ENCODE results near the gene UGP2.

The UGP2 gene

DNA sequence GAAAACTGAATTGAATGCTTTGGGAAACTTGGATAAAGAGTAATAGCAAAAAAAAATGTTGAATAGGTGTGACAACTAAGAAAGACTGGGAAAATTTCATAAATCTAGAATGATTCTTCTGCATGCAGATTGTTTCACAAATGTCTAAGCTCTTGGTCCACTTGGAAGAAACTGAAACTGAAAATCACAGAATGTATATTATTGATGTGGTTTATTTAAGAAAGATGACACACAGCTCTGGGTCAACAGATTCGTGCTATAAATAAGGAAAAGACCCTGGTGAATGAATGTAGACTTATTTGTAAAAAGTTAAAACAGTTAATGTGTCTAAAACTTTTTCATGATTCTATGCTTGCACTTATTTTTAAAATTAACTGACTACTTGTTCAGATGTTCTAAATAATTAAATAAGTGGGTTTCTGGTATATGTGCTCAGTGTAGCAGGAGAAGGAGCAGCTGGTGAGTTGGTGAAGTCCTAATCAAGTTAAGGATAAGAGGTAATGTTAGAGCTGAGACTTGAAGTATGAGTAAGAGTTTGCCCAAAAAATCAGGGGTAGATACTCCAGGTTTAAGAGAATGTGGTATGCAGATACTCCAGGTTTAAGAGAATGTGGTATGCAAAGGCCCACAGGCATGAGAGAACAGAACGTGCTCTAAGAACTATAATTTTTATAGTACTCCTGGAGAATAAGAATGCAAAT, 24.5 kb downstream of the UGP2 start:
- peak in 2 of 3 donors; percentile 25 to 33 for DNase-seq

DNA sequence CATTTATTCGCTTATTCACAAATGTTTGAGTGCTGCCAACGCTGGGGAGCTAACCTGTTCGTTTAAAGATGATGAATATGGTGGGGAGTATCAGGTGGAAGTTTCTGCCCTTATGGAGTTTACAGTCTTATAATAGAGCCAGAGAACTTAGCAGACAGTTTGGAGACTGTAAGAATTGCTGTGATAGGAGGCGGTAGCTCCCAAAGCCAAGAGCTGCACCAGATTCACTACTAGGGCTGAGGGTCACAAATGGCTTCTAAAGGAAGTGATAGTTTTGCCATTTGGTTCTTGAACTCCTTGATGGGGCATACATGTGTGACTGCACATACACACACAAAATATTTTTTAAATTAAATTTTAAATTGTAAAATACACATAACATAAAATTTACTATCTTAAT, 29.0 kb downstream of the UGP2 start:
- no peak for DNase-seq

DNA sequence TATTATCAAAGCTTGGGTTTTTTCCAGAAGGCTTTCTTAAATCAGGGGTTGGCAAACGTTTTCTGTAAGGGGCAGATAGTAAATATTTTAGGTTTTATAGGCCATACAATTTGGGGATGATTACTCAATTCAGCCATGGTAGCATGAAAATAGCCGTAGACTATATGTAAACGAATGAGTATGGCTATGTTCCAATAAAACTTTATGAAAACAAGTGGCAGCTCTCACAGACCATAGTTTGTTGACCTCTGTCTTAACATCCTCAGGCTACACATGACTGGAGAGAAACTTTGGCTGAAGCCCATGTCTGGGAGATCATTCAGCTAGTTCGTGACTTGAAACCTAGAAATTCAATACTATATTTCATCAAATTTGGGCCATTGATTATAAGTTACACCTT, 30.2 kb downstream of the UGP2 start:
- no peak for DNase-seq

DNA sequence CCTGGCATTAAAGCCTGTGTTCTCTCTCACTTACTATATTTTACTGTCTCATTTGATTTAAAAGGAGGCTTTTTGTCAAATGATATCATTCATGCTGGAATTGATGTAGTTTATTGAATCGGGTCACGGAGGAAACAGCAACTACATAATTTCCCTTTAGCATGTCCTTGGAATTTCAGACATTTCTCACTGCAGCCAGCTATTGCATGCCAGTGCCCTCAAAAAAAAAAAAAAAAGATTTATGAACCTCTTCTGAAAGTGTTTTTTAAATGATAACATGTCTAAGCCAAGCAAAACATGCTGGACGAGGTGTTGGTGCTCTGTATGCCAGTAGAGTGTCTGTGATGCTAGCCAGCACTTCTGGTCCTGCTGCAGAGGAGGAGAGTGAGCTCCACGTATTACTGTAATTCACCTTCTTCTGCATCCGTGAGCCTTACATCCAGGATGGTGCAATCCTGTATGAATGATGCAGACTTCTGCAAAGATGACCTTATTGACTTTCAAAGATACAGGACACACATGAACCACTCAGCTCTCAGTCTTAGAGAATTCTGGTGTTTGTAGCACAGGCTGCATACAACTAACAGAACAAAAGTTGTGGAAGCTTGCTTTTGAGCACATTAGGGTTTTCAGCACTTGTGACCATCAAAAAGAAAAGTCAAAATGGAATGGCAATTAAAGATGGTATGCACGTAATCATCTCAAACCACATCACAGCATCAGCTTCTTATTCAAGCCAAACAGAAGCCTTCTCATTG, 31.1 kb downstream of the UGP2 start:
- no peak for DNase-seq

DNA sequence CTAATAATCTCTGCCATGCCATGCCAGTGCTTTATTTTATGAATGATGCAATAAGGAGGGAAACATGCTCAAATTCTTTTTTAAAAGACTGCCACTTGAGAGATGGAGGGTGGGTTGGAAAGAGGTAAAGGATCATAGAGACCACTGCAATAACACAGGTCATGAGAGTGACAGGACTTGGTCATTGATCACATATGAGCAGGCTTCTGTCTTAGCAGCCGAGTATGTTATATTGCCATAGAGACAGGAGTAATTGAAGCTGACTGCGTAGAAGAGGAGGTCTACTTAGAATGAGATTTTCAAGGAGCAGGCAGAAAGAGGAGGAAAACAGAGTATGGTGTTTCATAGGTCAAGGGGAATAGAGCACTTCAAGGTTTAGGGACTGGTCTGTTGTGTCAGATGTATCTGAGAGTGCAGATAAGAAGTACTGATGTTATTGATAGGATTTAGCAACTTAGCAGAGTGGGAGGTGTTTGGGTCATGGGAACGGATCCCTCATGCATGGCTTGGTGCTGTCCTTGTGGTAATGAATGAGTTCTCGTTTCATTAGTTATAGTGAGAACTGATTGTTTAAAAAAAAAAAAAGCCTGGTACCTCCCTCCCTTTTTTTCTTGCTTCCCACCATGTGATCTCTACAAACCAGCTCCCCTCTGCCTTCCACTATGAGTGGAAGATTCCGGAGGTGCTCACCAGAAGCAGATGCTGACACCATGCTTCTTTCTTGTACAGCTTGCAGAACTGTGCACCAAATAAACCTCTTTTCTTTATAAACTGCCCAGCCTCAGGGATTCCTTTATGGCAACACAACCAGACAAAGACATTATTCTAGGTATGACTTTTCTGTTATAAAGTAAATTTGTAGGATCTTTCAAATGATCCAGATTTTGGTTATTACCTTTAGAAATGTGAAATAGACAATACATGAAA, 32.8 kb downstream of the UGP2 start:
- DNase-seq = no peak

DNA sequence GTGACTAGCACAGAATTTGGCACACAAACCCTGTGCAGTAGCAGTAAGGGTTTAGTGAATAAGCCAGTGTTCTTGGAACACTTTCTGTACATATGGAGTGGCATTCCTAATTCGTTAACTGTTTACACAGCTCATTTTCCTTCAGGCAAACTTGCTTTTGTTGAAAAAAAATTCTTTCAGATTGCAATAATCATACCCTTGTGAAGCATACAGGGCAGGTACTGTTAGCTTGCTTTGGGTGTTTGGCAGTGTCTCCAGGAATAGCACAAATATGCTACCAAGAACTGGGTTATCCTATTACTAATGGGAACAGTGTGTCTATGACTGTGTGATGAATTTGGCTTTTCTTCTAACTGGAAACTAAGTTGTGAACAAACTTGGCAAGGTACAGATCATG, 33.4 kb downstream of the UGP2 start:
- DNase-seq = no peak

DNA sequence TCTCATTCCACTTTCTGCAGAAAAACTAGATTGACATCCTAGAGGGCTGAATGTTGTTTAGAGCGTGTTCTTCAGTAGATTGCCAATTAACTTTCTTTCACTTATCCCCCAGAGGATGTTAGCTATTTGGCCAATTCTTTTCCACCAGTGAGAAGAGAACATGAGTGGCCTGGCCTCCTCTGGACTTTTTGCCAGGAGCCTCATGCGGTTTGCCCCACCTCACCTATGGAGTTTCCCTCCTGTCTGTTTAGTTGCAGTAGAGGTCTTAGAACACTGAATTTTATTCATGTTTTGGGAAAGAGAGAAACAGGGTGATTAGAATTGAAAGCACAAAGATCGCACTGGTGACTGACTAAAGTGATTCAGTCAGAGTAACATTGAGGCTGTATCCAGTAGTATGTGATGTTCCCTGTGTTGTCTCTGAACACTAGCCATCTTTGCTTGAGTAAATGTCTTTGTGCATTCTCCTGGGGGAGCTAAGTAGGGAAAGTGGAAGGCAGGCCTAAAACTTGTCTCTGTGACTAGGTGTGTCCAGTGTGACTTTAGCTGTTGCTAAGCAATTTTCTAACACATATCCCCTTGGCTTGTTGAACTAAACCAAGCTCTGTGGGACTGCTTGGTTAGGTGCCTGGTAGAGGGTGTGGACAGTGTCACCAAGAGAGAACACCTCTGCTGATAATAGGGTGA, 34.0 kb downstream of the UGP2 start:
- no peak for DNase-seq

DNA sequence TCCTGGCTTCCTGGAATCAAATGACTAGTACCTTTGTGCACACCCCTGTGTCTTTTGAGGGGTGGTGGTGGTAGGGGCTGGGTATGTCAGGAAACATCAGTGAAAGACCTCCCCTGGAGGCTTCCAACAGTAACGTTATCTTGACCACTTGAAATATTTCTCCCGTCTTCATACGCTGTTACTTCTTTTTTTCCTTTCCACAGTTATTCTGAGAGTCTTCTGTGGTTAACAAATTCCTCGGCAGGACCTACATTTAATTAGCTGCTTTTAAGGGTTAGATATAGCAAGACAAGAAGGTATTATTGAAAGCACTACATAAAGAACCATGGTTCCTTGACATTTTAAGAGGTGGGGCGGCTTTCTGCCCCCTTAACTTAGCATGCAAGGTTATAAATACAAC, 34.6 kb downstream of the UGP2 start:
- DNase-seq = no peak

DNA sequence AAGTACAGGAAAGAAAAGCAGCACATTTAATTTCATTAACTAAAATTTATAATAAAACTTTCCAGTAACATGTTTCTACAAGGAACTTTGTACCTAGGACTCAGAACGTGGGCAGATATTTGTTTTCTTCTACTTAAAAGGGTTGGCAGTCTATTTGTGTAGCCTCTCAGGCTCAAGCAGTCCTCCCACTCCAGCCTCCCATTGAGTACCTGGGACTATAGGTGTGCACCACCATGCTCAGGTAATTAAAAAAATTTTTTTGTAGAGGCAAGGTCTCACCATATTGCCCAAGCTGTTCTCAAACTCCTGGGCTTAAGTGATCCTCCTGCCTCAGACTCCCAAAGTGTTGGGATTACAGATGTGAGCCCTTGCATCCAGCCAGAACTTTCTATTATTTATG, 36.8 kb downstream of the UGP2 start:
- no peak for DNase-seq

DNA sequence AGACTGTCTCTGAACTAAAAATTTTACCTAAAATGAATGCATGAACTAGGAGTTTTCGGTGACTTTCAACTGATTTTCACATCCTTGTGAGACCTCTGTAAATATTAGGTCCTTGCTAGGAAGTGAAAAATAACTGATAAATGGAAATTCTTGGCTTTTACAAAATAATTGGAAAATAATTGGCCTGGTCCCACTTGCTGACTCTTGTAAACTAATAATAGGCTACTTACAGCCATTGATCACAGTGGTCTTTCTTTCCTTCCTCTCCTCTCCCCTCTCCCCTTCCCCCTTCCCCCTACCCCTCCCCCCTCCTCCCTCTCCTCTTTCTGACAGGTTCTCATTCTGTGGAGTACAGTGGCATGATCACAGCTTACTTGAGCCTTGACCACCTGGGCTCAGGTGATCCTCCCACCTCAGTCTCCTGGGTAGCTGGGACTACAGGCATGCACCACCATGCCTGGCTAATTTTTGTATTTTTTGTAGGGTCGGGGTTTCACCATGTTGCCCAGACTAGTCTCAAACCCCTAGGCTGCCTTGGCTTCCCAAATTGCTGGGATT, 38.3 kb downstream of the UGP2 start:
- no peak for DNase-seq

DNA sequence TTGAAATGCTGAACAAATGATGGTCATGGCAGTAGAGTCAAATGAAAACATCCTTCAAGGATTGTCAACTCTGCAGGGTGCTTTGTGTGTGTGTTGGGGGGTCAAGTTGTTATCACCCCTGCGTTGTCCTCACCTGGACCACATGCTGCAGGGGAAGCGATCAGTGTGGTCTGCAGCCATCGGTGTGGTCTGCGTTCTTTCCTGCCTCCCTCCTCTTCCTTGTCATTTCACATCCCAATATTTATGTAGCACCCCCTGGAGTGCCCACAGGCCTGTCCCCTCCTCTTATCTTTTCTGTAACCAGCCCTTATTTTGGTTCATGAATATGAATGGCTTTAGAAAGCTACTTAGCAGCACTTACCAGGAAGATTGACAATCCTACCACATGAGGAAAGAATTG, 38.9 kb downstream of the UGP2 start:
- DNase-seq = no peak

DNA sequence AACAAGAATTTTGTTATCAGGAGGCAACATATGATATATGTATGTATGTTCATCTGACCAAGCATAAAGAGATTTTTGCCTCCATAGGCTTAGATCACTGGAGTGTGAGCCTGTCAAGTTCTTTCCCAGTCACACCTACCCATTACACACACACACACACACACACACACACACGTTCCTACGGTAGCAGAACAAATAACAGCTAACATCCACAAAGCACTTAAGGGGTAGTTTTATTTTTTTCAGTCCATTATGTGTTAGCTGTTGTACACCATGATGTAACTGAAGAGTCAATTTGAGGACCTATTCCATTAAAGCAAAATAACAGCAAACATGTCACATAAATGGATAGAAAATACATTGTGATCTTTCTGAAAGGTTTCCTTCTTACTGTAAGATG, 39.5 kb downstream of the UGP2 start:
- no peak for DNase-seq

DNA sequence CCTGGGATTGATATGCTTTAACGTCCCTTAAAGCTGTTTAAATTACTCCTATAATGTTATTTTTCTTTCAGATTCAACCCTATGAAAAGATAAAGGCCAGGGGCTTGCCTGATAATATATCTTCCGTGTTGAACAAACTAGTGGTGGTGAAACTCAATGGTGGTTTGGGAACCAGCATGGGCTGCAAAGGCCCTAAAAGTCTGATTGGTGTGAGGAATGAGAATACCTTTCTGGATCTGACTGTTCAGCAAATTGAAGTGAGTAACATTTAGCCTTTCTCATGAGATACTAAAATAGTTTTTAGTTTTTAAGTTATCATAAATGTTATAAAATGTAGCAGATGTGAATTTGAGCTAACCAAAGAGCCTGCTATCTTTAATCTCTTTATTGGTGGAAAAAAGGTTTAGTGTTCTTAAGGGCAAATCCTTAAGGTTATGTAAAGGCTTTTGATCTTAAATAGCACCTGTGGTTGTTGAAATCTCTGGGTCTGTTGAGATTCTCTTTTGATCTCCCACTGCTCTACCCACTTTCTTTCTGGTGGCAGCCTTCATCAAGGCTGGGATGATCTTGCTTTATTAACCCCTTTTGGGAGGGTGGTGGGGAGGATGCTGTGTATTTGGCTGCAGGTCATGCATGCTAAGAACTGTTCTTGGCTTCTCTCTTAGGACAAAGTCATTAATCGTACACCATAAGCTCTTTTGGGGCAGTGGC, 40.9 kb downstream of the UGP2 start:
- no peak for DNase-seq

DNA sequence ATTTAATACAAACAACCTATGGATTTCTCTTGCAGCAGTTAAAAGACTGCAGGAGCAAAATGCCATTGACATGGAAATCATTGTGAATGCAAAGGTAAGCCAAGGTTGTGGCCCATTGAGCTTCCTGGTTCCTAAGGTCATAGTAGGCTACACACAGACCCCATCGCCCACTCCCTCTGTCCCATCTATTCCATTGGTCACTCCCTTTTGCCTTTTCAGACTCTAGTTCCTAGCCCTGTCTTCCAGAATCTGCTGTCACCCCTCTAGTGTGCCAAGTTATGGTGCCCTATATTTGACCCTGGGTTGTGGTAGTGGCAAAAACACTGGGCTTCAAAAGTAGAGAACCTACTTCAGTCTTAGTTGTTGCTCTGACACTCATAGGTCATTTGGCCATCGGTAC, 44.7 kb downstream of the UGP2 start:
- DNase-seq = no peak

DNA sequence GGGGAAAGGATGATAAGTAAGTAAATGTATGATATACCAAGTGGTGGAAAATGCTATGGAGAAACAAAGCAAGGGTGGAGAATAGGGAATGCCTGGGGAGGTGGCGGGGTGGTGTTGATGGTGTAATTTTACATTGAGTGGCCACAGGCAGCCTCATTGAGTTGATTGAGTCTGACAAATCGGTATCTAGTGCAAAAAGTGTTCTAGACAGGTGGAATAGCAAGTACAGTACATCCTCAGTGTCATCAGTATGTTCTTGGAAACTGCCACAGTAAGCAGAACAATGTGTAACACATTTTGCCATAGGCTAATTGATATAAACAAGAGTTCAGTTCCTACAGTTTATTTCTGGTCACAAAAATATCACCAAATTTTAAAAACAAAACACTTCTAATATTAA, 46.4 kb downstream of the UGP2 start:
- no peak for DNase-seq

DNA sequence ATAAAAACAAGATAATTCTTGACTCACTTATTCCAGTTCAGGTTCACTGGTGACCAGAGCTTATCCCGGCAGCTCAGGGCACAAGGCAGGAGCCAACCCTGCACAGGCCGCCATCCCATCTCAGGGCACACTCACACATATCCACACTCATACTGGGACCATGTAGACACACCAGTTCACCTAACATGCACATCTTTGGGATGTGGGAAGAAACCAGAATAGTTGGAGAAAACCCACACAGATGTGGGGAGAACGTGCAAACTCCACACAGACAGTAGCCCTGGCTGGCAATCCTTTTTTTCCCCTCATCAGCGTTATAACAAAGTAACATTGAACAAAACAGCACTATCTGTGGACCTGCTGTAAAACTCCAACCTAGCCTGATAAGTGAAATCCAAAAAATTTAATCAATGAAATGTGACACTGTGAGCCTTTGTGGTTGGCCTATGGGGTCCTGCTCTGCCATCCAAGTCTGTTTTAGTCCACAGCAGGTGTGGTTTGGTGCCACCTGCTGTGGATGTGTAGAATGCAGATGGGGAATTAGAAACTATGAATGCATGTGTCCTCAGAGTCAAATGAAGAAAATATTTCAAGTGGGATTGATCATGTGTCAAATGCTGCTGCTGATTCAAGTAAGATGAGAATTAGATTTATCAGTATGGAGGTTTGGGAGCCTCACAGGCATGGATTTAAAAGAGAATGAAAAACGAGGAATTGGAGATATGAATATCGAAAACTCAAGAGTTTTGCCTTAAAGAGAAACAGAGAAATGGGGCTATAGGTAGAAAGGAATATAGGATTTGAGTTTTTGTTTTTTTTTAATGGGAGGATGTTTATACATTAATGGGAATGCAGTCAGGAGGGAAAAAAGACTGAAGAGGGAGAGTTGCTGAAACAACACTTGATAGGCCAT, 47.0 kb downstream of the UGP2 start:
- DNase-seq = peak; percentile 17 to 26 (median 24)

DNA sequence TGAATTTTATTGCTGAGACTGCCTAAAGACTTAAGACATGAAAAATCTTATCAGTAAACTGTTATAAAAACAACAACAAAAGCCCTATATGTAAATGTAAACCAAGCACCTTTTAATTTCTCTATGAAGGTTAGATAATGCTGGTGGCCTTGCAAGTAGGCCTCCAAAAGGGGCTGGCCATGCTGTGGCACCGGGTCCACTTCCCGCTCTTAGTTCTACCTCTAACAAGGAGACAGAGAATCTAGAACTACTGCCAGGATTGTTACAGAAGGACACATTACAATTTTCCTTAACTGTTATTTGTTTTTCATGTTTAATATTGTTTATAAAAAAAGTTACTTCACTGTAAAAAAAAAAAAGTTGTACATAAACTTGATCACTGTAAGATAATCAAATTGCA, 49.0 kb downstream of the UGP2 start:
- no peak for DNase-seq

DNA sequence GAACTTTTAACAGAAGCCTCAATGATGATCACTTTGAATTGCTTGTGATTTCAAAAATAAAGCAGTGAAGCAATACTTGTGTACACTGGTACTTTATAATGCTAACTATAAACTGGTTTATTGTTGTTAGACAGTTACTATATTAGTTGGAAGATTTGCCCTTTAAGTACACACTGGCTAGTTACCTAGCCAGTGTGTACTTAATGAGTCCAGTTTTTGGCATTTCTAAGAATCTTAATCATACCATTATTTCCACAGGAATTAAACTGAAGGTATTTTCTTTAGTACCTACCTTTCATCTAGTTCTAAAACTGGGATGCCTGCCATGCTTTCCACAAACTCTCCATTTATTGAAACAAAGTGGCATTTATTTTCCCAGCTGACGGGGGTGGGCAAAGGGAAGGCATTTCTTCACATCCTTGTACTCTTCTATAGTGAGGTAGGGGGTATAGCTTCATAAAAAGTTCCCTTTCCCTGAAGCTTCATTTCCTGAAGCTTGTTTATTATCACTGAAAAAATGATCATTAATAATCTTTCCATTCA, 49.9 kb downstream of the UGP2 start:
- no peak for DNase-seq

DNA sequence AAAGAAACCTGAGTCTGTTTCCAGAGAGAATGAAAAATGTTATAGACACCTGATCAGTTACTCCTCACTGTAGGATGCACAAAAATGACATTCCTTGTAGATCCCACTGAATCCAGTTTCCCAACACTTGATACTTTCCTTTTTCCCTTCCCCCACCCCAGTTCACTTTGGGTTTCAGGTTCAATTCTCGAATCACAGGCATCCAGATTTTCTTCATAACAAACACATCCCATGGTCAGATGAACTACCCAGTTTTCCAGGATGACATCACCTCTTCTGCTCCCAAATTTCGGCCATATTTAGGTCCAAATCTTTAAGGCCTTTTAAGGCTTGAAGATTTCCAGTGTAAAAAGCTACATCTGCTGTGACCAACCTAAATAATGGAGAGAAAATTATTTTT, 51.5 kb downstream of the UGP2 start:
- no peak for DNase-seq

DNA sequence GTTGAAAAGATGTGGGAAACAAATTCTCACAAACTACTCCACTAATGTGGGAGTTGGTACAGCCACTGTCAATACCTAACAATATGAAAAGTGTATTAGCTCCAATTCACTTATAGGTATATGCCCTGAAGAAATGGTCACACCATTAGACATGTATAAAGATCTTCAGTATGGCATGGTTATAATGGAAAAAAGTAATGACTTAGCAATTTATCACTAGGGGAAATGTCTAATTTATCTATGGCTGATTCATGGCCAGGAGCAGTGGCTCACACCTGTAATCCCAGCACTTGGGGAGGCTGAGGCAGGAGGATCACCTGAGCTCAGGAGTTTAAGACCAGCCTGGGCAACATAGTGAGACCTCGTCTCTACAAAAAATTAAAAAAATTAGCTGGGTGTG, 52.5 kb downstream of the UGP2 start:
- DNase-seq = no peak

DNA sequence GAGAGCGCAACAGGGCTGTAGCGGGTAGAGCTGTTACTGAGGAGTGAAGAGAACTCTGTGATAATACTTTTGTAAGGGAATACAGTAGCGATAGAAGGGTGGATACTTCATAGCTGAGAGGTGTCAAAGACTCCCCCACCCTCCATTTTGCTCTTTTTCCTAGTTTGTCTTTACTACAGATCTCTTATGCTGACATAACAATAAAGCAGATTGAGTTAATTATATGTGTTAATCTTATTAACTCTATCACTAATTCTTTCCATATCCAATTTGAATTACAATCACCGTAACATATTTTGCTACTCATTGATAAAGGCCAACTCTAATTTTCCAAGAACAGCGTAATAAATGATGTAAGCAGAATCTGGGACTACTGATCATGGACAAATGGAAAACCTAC, 57.1 kb downstream of the UGP2 start:
- no peak for DNase-seq

Measured in suppressor macrophage treated with lipopolysaccharide for 1 hour (primary cell).